GM12878 (cell line): ENCODE results near the gene USB1. TPM values are rescaled to one million over a fixed set of nuclear protein-coding genes. Genes with fewer than 3 reads are reported as not detected.

Source experiments
- ATAC-seq: fragments of 200-7000 bp; cut with Tn5 transposase; 3 replicates; pipeline ENCODE4 v1.9.1; 2020; ENCODE audit warnings: mild to moderate bottlenecking, moderate library complexity
- BruUV-seq: library from RNA; stranded (reverse); fragments of 400-500 nt; replicated peaks from 2 replicates; lab custom pipeline; 2021; lab: Mats Ljungman, UMichigan
- CTCF ChIA-PET: fragments of 300-600 bp; sonication (Branson Sonifier 250); formaldehyde crosslinking; extraction: SDS; loops from one replicate; lab custom pipeline; 2021; ENCODE audit warnings: inconsistent platforms; lab: Yijun Ruan, JAX
- POLR2A ChIA-PET: fragments of 350-600 bp; formaldehyde crosslinking; extraction: SDS; loops from one replicate; lab custom pipeline; 2021; ENCODE audit warnings: inconsistent platforms; lab: Charles Lee
- RAD21 ChIA-PET: fragments of 300-600 bp; sonication (Branson Sonifier 250); formaldehyde crosslinking; loops from one replicate; lab custom pipeline; 2023; ENCODE audit warnings: antibody characterized with exemption; ENCODE audit not compliant: unreplicated experiment; lab: Charles Lee
- SMC1A ChIA-PET: fragments of 300-600 bp; sonication (Branson Sonifier 250); formaldehyde crosslinking; loops from one replicate; lab custom pipeline; 2023; ENCODE audit not compliant: unreplicated experiment, uncharacterized antibody; lab: Charles Lee
- DNase-seq: peaks from one replicate; pipeline ENCODE4 v3.0.0-alpha.2; 2011; ENCODE audit warnings: low read depth, low spot score
- FAIRE-seq: peaks from 3 replicates; lab custom pipeline; 2011; peaks lifted over from hg19 to GRCh38; lab: Jason Lieb, UNC
- H2AFZ ChIP-seq: 2 replicates; pipeline ENCODE4 v1.6.0; 2011; ENCODE audit warnings: low read depth, low read length, control low read depth; ENCODE audit not compliant: control insufficient read depth
- H3K27ac ChIP-seq: 2 replicates; pipeline ENCODE4 v1.5.1; 2011; ENCODE audit warnings: control low read depth; ENCODE audit not compliant: control insufficient read depth, insufficient read depth
- H3K27me3 ChIP-seq, 2 experiments: replicated peaks in 1 of 2; 2 replicates each; pipeline versions ENCODE4 v1.6.0 to v1.6.1; 2011; ENCODE audit warnings: low read length in 1 of 2; ENCODE audit not compliant: control insufficient read depth in 2 of 2, insufficient read depth in 2 of 2
- H3K36me3 ChIP-seq, 2 experiments: 2 replicates each; pipeline ENCODE4 v1.5.1; 2011; ENCODE audit warnings: low read length in 1 of 2; ENCODE audit not compliant: control insufficient read depth in 2 of 2, insufficient read depth in 2 of 2
- H3K4me1 ChIP-seq: 2 replicates; pipeline ENCODE4 v1.6.1; 2011; ENCODE audit warnings: mild to moderate bottlenecking, low read length, moderate library complexity, mixed read lengths; ENCODE audit not compliant: control insufficient read depth, insufficient read depth
- H3K4me2 ChIP-seq: 2 replicates; pipeline ENCODE4 v1.6.0; 2011; ENCODE audit warnings: control low read depth; ENCODE audit not compliant: control insufficient read depth, insufficient read depth
- H3K4me3 ChIP-seq: fragments of 200-600 bp; sonication (generic); 2 replicates; pipeline ENCODE4 v1.5.1; 2016
- H3K79me2 ChIP-seq: 2 replicates; pipeline ENCODE4 v1.6.0; 2011; ENCODE audit warnings: low read length; ENCODE audit not compliant: control insufficient read depth, insufficient read depth
- H3K9ac ChIP-seq: 2 replicates; pipeline ENCODE4 v1.8.0; 2011; ENCODE audit warnings: low read length, control low read depth, mixed read lengths; ENCODE audit not compliant: control insufficient read depth, insufficient read depth
- H3K9me3 ChIP-seq: replicated peaks from 3 replicates; pipeline ENCODE4 v1.5.1; 2011; ENCODE audit warnings: mild to moderate bottlenecking, low read length; ENCODE audit not compliant: control insufficient read depth, insufficient read depth
- H4K20me1 ChIP-seq: 2 replicates; pipeline ENCODE4 v1.6.0; 2011; ENCODE audit not compliant: control insufficient read depth, insufficient read depth
- CEBPB ChIP-seq, 2 experiments: fragments of 150-350 bp in 1 of 2; IDR thresholded peaks; 2 replicates each; pipeline ENCODE4 v1.6.1; 2012 to 2014; ENCODE audit warnings: low read depth in 2 of 2, low read length in 2 of 2, borderline replicate concordance in 1 of 2, inconsistent platforms in 1 of 2
- CUX1 ChIP-seq: IDR thresholded peaks from 2 replicates; pipeline ENCODE4 v1.6.1; 2012; ENCODE audit warnings: improper control_type of control experiment, low read depth, low read length; ENCODE audit not compliant: insufficient replicate concordance
- EED ChIP-seq: sonication (generic); IDR thresholded peaks from 2 replicates; pipeline ENCODE4 v1.6.1; 2016; ENCODE audit warnings: antibody characterized with exemption, low read depth
- ELK1 ChIP-seq: IDR thresholded peaks from 2 replicates; pipeline ENCODE4 v1.6.1; 2012; ENCODE audit warnings: low read depth, low read length, improper control_type of control experiment
- EP300 ChIP-seq, 2 experiments: fragments of 150-350 bp in 1 of 2; IDR thresholded peaks; 2 replicates each; pipeline ENCODE4 v1.6.1; 2011 to 2012; ENCODE audit warnings: low read depth in 2 of 2, low read length in 2 of 2, borderline replicate concordance in 1 of 2, improper control_type of control experiment in 1 of 2, inconsistent platforms in 1 of 2; ENCODE audit not compliant: control insufficient read depth in 1 of 2
- ETV6 ChIP-seq, 2 experiments: fragments of 450-650 bp in 1 of 2; IDR thresholded peaks in 1 of 2; conservative IDR thresholded peaks in 1 of 2; 2 replicates each; pipeline ENCODE4 v1.6.1; 2014; ENCODE audit warnings: antibody characterized with exemption in 1 of 2, borderline replicate concordance in 1 of 2, low read depth in 1 of 2, mild to moderate bottlenecking in 1 of 2, moderate library complexity in 1 of 2
- JUNB ChIP-seq: IDR thresholded peaks from 2 replicates; pipeline ENCODE4 v1.6.1; 2016; ENCODE audit warnings: antibody characterized with exemption, mild to moderate bottlenecking
- STAT3 ChIP-seq: IDR thresholded peaks from 2 replicates; pipeline ENCODE4 v1.6.1; 2011; ENCODE audit warnings: low read depth, low read length, improper control_type of control experiment
- WGBS: methylation state at CpG from one replicate; pipeline ENCODE4 v1.1.6; 2016; ENCODE audit warnings: low lambda C conversion rate; ENCODE audit not compliant: insufficient replicate concordance, insufficient coverage; ENCODE audit errors: missing lambda C conversion rate; 5-methylcytosine and 5-hydroxymethylcytosine counted together
- in situ Hi-C: fragments of 300-500 bp; cut with MboI; formaldehyde crosslinking; loops from 9 replicates; pipeline ENCODE4 v1.14.3; 2018; ENCODE audit warnings: mixed read lengths
- intact Hi-C: fragments of 100-400 bp; cut with micrococcal nuclease; formaldehyde crosslinking; loops from one replicate; pipeline ENCODE4 v1.14.2; 2022; ENCODE audit not compliant: unreplicated experiment
- polyA plus RNA-seq, 11 experiments: library from polyadenylated mRNA; depleted of rRNA in 4 of 11; unstranded in 6 of 11; stranded (reverse) in 5 of 11; fragments of >200 nt; fragmentation: Nextera tagmentation in 4 of 11; fragmentation: Illumina TruSeq in 1 of 11; extraction: Ambion mirVana in 4 of 11; extraction: Trizol in 1 of 11; gene quantifications; 1 replicate in 1 of 11; 2 replicates in 10 of 11; pipeline versions ENCODE4 v1.2.1 to v1.2.3, GENCODE V29; 2011 to 2016; ENCODE audit warnings: inconsistent platforms in 2 of 11, missing spikeins in 2 of 11, low read depth in 1 of 11
- total RNA-seq, 4 experiments: library from RNA; depleted of rRNA in 3 of 4; stranded (reverse); fragments of >200 nt in 3 of 4; fragmentation: Illumina TruSeq in 1 of 4; extraction: Trizol in 1 of 4; gene quantifications; 2 replicates each; pipeline versions ENCODE4 v1.2.1 to v1.2.3, GENCODE V29; 2013 to 2021

USB1 gene
- total and polyA plus RNA-seq, 10 of the 15 experiments (the other 5 are each of a cell fraction or from before 2014, with no cell fraction given): 7.9 to 72.2 (median 41.6) TPM

GRCh38 chr16:58009856-58010416 lies 8.7 kb downstream of the USB1 start:
- ChIA-PET CTCF (interaction anchor here (1.7 kb wide), 1 partner anchor 112 kb away, joined by 7 read pairs; no protein-coding TSS in a partner anchor), POLR2A (no interaction called here), RAD21 (no interaction called here), SMC1A (interaction anchor here (1.9 kb wide), 1 partner anchor 112 kb away, joined by 5 read pairs; no protein-coding TSS in a partner anchor)
- no peak for TF ChIP-seq CEBPB (IDR thresholded peaks at IDR 0.05; ENCODE audit: borderline replicate concordance in 1 of 2, low read depth in 2 of 2, low read length in 2 of 2)
- WGBS: 95% methylated on average over 11 of the region's 11 CpGs
- intact Hi-C loops (loop anchor here (5.0 kb wide), 1 partner anchor 433 kb away; no protein-coding TSS in a partner anchor), in situ Hi-C loops (loop anchor here (10.0 kb wide), 1 partner anchor 425 kb away; no protein-coding TSS in a partner anchor)
- Histone ChIP-seq H3K4me2 (no peak overlapping the region), H3K27me3 (no peaks in the 10 kb centered on the region), H3K9me3 (no peaks in the 10 kb centered on the region; the same call in 2 of the 3 replicates), H4K20me1 (no peaks in the 10 kb centered on the region), H2AFZ (no peak overlapping the region), H3K4me3 (no peak overlapping the region), H3K36me3 (peaks cover 11 to 12% of the 10 kb centered on the region in 2 experiments; a peak in 3 of 4 replicates), H3K27ac (no peak overlapping the region), H3K79me2 (no peaks in the 10 kb centered on the region), H3K9ac (no peak overlapping the region), H3K4me1 (no peaks in the 10 kb centered on the region)
- DNase-seq: no peak
- FAIRE-seq: no peak
- no peak for ATAC-seq
- BruUV-seq: no TSS peak

GRCh38 chr16:58010886-58011285 lies 9.7 kb downstream of the USB1 start:
- H3K27ac ChIP-seq: no peak overlapping the region
- 76% methylated on average over 3 of the region's 3 CpGs for WGBS
- ChIA-PET RAD21 (no interaction called here), SMC1A (interaction anchor here (0.7 to 1.9 kb wide), 3 partner anchors 79 to 238 kb away, joined by 3 to 5 read pairs (median 3); no protein-coding TSS in a partner anchor), CTCF (interaction anchor here (0.7 to 1.7 kb wide), 2 partner anchors 111 to 239 kb away, joined by 3 to 7 read pairs; no protein-coding TSS in a partner anchor), POLR2A (no interaction called here)
- no peaks in the 10 kb centered on the region for H3K4me1 ChIP-seq
- no peak overlapping the region for H3K4me3 ChIP-seq
- H3K79me2 ChIP-seq: no peaks in the 10 kb centered on the region
- no peak overlapping the region for H3K4me2 ChIP-seq
- DNase-seq: no peak
- intact Hi-C loops (no loop called here), in situ Hi-C loops (no loop called here)
- H4K20me1 ChIP-seq: no peaks in the 10 kb centered on the region
- no peak for FAIRE-seq
- ATAC-seq: no peak
- H3K36me3 ChIP-seq: peaks cover 11 to 12% of the 10 kb centered on the region in 2 experiments; a peak in 3 of 4 replicates
- H3K9me3 ChIP-seq: no peaks in the 10 kb centered on the region; the same call in 2 of the 3 replicates
- no peak overlapping the region for H3K9ac ChIP-seq
- H2AFZ ChIP-seq: no peak overlapping the region
- BruUV-seq: no TSS peak
- no peaks in the 10 kb centered on the region for H3K27me3 ChIP-seq
- TF ChIP-seq ETV6 (conservative IDR thresholded peaks at IDR 0.05 in 1 of 2, IDR thresholded peaks at IDR 0.05 in 1 of 2; ENCODE audit: borderline replicate concordance in 1 of 2, low read depth in 1 of 2) (no peak), CUX1 (no peak), EED (no peak), STAT3 (no peak), EP300 (IDR thresholded peaks at IDR 0.05; ENCODE audit: borderline replicate concordance in 1 of 2, control insufficient read depth in 1 of 2, low read depth in 2 of 2, low read length in 2 of 2) (no peak), ELK1 (no peak), JUNB (no peak)
